AG09309 (cell line): ENCODE data around the gene GPR137B.

Experiments used
- DNase-seq: peaks from one replicate; pipeline ENCODE4 v3.0.0-alpha.2; 2010; ENCODE audit warnings: low read depth
- H3K4me3 ChIP-seq: 2 replicates; pipeline ENCODE4 v1.5.1; 2011; ENCODE audit warnings: mild to moderate bottlenecking, low read depth, low read length, moderate library complexity; ENCODE audit not compliant: control insufficient read depth
- CTCF ChIP-seq: IDR thresholded peaks from 2 replicates; pipeline ENCODE4 v1.5.1; 2011; ENCODE audit warnings: mild to moderate bottlenecking, low read depth, low read length, inconsistent platforms; ENCODE audit not compliant: insufficient read depth, control insufficient read depth; ENCODE audit errors: missing control alignments

Gene GPR137B

GRCh38 chr1:236200925-236201324, 58.6 kb downstream of the GPR137B start:
- no peak for TF ChIP-seq CTCF
- DNase-seq = no peak
- no peak overlapping the region for H3K4me3 ChIP-seq

DNA sequence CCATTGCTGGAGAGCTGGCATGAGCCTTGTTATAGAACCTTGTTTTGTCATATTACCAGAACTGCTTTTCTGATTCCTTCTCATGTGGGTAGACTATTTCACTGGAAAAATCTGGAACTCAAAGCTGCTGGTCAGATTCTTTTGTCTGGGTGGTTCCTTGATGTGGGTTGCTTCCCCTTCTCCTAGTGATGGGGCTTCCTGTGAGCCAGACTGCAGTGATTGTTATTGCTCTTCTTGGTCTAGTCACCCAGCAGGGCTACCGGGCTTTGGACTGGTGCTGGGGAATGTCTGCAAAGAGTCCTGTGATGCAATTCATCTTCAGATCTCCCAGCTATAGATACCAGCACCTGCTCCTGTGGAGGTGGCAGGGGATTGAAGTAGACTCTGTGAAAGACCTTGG, 59.4 kb downstream of the GPR137B start:
- no peak overlapping the region for H3K4me3 ChIP-seq
- TF ChIP-seq CTCF = no peak
- no peak for DNase-seq

DNA sequence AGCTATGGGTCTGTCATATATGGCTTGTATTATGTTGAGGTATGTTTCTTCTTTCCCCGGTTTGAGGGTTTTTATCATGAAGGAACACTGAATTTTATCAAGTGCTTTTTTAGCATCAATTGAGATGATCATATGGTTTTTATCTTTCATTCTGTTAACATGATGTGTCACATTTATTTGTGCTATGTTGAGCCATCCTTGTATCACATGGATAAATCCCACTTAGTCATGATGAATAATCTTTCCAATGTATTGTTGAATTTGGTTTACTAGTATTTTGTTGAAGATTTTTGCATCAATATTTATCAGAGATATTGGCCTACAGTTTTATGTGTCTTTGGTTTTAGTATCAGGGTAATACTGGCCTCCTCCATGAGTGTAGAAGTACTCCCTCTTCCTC, 61.7 kb downstream of the GPR137B start:
- no peak for TF ChIP-seq CTCF
- H3K4me3 ChIP-seq = no peak overlapping the region
- no peak for DNase-seq

DNA sequence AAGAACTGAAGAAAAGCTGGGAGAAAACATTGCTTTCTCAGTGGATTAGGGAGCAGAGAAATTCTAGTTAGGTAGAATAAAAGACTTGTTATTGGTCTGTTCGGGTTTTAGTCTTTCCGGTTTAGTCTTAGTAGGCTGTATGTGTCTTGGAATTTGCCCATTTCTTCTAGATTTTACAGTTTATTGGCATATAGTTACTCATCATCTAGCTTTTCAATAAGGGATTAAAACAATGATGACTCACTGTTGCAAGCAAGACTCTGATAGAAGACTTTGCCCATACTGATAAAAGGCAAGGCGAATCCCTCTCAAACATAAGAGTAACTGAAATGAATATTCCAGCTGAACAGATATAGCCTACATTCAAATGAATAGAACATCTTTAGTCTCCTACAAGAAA, 62.3 kb downstream of the GPR137B start:
- no peak for TF ChIP-seq CTCF
- DNase-seq = no peak
- H3K4me3 ChIP-seq = no peak overlapping the region

DNA sequence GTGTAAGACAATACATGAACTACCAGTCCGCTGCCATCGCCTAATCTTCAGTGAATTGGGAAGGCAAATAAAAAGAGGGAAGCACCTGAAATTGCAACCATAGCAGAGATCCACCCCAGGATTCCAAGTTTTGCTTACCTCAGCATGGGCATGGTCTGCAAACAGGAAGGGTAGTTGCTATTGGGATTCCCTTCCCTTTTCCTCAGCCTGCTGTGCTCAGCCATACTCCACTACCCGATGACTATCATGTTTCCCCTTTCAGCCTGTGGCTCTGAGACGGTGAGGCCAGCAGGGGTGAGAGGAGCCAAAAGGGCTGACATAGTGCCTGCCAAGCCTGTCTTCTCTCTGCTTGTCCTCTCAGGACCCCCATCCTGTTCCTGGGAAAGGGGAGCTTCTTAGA, 64.2 kb downstream of the GPR137B start:
- H3K4me3 ChIP-seq = no peak overlapping the region
- no peak for DNase-seq
- no peak for TF ChIP-seq CTCF

- no peak for TF ChIP-seq CTCF
- H3K4me3 ChIP-seq = no peak overlapping the region
- no peak for DNase-seq
Measured at GRCh38 chr1:236207121-236207520, 64.8 kb downstream of the GPR137B start.

- no peak for DNase-seq
- TF ChIP-seq CTCF = no peak
- no peak overlapping the region for H3K4me3 ChIP-seq
Measured at GRCh38 chr1:236207569-236207968, 65.2 kb downstream of the GPR137B start.
